Spleen (tissue), 11 donors: ENCODE data around the gene BOK. TPM values are rescaled to one million over a fixed set of nuclear protein-coding genes. Genes with fewer than 3 reads are reported as not detected.

ENCODE experiments used
- DNase-seq: peaks from one replicate; pipeline ENCODE4 v3.0.0-alpha.2; 2020
- H3K27ac ChIP-seq, 8 donors: fragments of 200-600 bp; sonication (generic) in 7 of 8; 1 replicate in 4 of 8; 2 replicates in 4 of 8; pipeline versions ENCODE4 v1.5.0 to v1.8.0; 2016 to 2021; ENCODE audit warnings: inconsistent platforms in 4 of 8, mild to moderate bottlenecking in 4 of 8, moderate library complexity in 1 of 8
- H3K27me3 ChIP-seq, 7 donors: fragments of 200-600 bp; sonication (generic) in 6 of 7; replicated peaks in 1 of 7; 1 replicate in 4 of 7; 2 replicates in 3 of 7; pipeline versions ENCODE4 v1.5.0 to v1.8.0; 2016 to 2021; ENCODE audit warnings: inconsistent platforms in 3 of 7, mild to moderate bottlenecking in 1 of 7
- H3K36me3 ChIP-seq, 6 donors: fragments of 200-600 bp; sonication (generic) in 5 of 6; 1 replicate in 4 of 6; 2 replicates in 2 of 6; pipeline versions ENCODE4 v1.5.0 to v1.8.0; 2016 to 2021; ENCODE audit warnings: inconsistent platforms in 2 of 6
- H3K4me1 ChIP-seq, 6 donors: fragments of 200-600 bp; sonication (generic) in 5 of 6; 1 replicate in 3 of 6; 2 replicates in 3 of 6; pipeline versions ENCODE4 v1.5.0 to v1.8.0; 2016 to 2021; ENCODE audit warnings: inconsistent platforms in 3 of 6
- H3K4me3 ChIP-seq, 8 donors: fragments of 200-600 bp; sonication (generic) in 7 of 8; 1 replicate in 4 of 8; 2 replicates in 4 of 8; pipeline versions ENCODE4 v1.5.0 to v1.8.0; 2016 to 2021; ENCODE audit warnings: inconsistent platforms in 4 of 8, mild to moderate bottlenecking in 4 of 8, moderate library complexity in 2 of 8
- H3K9me3 ChIP-seq, 8 donors: fragments of 200-600 bp; sonication (generic) in 7 of 8; 1 replicate in 4 of 8; 2 replicates in 4 of 8; pipeline versions ENCODE4 v1.5.0 to v1.8.0; 2016 to 2021; ENCODE audit warnings: inconsistent platforms in 4 of 8
- POLR2A ChIP-seq, 3 donors: fragments of 450-650 bp; IDR thresholded peaks; one replicate each; pipeline ENCODE4 v1.5.1; 2017; ENCODE audit warnings: antibody characterized with exemption in 3 of 3, mild to moderate bottlenecking in 1 of 3
- POLR2AphosphoS5 ChIP-seq, 3 donors: sonication (generic); formaldehyde crosslinking; IDR thresholded peaks; one replicate each; pipeline ENCODE4 v1.5.1; 2017; ENCODE audit warnings: antibody characterized with exemption in 3 of 3
- WGBS, 5 donors: extraction: QIAGEN DNeasy Blood & Tissue Kit in 3 of 5; methylation state at CpG; one replicate each; pipeline versions ENCODE4 v1.1.5 to v1.1.7; 2013 to 2018; 5-methylcytosine and 5-hydroxymethylcytosine counted together
- intact Hi-C: fragments of 100-400 bp; cut with DNase I; formaldehyde crosslinking; loops from one replicate; pipeline ENCODE4 v1.15.0; 2023; ENCODE audit warnings: low total_unique reads
- polyA plus RNA-seq, 3 donors: library from polyadenylated mRNA; stranded (reverse); fragments of 200-250 nt; gene quantifications; one replicate each; pipeline ENCODE4 v1.2.1, GENCODE V29; 2013
- total RNA-seq, 7 donors: library from RNA; depleted of rRNA in 3 of 7; stranded (reverse); fragments of >200 nt in 3 of 7; fragmentation: NEBNext Ultra II Directional in 4 of 7; extraction: Animal tissue kit (Norgen Biotek cat#: 25700) in 4 of 7; gene quantifications; one replicate each; pipeline versions ENCODE4 v1.1.0 to v1.2.1, GENCODE V29; 2016 to 2021
- TF ChIP-seq, protein P1 (sequence below), 11 experiments: fragments of 200-600 bp in 7 of 11; fragments of 450-650 bp in 4 of 11; sonication (generic) in 4 of 11; IDR thresholded peaks in 8 of 11; conservative IDR thresholded peaks in 3 of 11; 1 replicate in 7 of 11; 2 replicates in 4 of 11; pipeline versions ENCODE4 v1.4.0 to v1.8.0; 2016 to 2021; ENCODE audit warnings: antibody characterized with exemption in 11 of 11, inconsistent platforms in 4 of 11, mild to moderate bottlenecking in 1 of 11
- donor health status: healthy with polysubstance abuse.
- donor health status: DM: no; HTN: no; CAD: no; lungs with moderate emphysema.
- donor health status: DM: no; HTN: no; CAD: no.
- donor health status: Bipolar disorder and iron deficiency.
- donor health status: healthy.
- donor health status: DM: no; HTN: no; CAD: no.
- donor health status: DM: yes; HTN: yes; CAD: no.

Gene BOK
- total and polyA plus RNA-seq, 10 donors: 3.0 to 19.4 (median 7.5) TPM

DNA sequence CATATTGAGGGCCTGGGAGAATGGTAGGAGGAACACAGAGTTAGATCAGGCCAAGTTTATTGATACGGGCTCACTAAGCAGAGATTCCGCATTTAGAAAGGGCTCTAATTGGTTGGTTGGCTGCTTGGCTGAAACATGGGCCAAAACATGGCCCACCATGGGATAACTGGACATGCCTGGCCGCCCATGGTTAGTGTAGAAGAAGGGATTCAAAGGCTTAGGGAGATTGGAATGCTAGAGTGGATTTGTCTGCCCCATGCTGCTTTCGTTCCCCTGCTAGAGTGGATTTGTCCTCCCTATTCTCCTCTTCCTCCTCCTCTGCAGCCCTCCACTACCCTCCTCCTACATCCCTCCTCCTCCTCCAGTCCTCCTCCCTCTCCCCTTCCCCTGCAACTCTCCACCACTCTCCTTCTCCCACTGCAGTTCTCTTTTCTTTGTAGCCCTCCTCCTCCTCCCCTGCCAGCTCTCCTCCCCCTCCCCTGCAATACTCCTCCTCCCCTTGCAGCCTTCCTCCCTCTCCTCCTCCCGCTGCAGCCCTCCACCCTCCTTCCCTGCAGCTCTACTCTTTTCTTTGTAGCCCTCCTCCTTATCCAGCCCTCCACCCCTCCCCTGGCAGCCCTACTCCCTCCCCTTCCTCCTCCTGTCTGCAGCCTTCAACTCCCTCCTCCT, 17.2 kb downstream of the BOK start:
- H3K27me3 ChIP-seq: no peaks in the 10 kb centered on the region
- peaks cover 0 to 51% (median 5%) of the 10 kb centered on the region in 6 donors for H3K36me3 ChIP-seq
- H3K4me1 ChIP-seq: no peaks in the 10 kb centered on the region
- no peaks in the 10 kb centered on the region for H3K9me3 ChIP-seq
- peak; percentile 41 for DNase-seq
- WGBS, 5 donors: 78 to 91% (median 90%) methylated on average over 5 of the region's 5 CpGs
- intact Hi-C loops: no loop called here
- TF ChIP-seq, protein P1, sequence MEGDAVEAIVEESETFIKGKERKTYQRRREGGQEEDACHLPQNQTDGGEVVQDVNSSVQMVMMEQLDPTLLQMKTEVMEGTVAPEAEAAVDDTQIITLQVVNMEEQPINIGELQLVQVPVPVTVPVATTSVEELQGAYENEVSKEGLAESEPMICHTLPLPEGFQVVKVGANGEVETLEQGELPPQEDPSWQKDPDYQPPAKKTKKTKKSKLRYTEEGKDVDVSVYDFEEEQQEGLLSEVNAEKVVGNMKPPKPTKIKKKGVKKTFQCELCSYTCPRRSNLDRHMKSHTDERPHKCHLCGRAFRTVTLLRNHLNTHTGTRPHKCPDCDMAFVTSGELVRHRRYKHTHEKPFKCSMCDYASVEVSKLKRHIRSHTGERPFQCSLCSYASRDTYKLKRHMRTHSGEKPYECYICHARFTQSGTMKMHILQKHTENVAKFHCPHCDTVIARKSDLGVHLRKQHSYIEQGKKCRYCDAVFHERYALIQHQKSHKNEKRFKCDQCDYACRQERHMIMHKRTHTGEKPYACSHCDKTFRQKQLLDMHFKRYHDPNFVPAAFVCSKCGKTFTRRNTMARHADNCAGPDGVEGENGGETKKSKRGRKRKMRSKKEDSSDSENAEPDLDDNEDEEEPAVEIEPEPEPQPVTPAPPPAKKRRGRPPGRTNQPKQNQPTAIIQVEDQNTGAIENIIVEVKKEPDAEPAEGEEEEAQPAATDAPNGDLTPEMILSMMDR (IDR thresholded peaks at IDR 0.05 in 8 of 11, conservative IDR thresholded peaks at IDR 0.05 in 3 of 11): no peak
- TF ChIP-seq POLR2A (IDR thresholded peaks at IDR 0.05): no peak
- no peak for TF ChIP-seq POLR2AphosphoS5 (IDR thresholded peaks at IDR 0.05)
- H3K4me3 ChIP-seq: no peak overlapping the region
- H3K27ac ChIP-seq: no peak overlapping the region

DNA sequence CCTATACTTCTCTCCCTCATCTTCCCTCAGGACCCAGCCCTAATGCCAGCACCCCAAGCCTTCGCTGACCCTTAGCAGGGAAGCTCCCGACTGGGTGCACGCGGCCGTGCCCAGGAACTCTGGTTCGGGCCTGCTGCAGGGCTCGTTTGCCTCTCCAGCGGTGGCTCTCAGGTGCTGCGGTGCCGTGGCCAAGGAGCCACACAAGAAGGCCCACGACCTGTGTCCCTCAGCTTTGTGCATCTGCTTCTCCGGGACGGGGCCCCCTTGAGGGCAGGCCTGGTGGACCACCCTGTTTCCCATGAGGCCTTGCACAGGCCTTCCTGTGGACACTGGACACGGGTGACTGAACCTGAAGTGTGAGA, 17.7 kb downstream of the BOK start:
- WGBS, 5 donors: 88 to 94% (median 93%) methylated on average over 14 of the region's 14 CpGs
- TF ChIP-seq POLR2AphosphoS5 (IDR thresholded peaks at IDR 0.05): peak in 1 of 3 donors; percentile 24
- no peak for TF ChIP-seq POLR2A (IDR thresholded peaks at IDR 0.05)
- TF ChIP-seq, protein P1 (IDR thresholded peaks at IDR 0.05 in 8 of 11, conservative IDR thresholded peaks at IDR 0.05 in 3 of 11): no peak
- intact Hi-C loops: no loop called here

DNA sequence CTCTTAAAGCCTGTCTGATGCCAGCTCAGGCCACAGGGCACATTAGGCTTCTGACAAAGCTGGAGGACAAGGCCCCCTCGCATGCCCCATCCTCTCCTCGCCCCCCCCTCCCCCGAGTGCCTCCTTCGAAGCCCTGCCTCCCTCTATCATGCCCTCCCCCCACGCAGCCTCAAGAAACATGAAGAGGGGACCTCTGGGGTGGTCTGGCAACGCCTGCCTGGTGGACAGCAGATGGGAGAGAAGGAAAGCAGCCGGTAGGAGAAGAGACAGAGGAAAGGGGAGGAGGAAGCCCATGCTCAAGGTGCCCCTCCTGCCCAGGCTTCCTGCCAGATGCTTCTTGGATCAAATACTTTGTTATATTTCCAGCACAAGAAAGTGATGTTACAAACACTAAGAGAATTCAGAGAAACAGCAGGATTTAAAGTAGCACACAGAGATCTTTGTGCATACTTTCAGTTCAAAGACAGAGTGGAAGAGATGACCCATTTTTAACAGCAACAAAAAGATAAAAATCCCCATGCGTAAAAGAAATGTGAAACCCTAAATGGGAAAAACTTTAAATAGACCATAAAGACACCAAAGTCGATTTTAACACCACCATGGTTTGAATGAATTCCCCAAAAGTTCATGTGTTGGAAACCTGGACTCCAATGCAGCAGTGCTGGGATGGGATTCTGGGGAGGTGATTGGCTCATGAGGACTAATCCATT, 19.0 kb downstream of the BOK start:
- TF ChIP-seq POLR2A (IDR thresholded peaks at IDR 0.05) (no peak), POLR2AphosphoS5 (IDR thresholded peaks at IDR 0.05) (no peak)
- TF ChIP-seq, protein P1 (IDR thresholded peaks at IDR 0.05 in 8 of 11, conservative IDR thresholded peaks at IDR 0.05 in 3 of 11): no peak
- DNase-seq: peak; percentile 22
- Histone ChIP-seq H3K27ac (no peak overlapping the region), H3K4me1 (no peaks in the 10 kb centered on the region), H3K4me3 (no peak overlapping the region), H3K9me3 (no peaks in the 10 kb centered on the region), H3K36me3 (peaks cover 0 to 52% (median 13%) of the 10 kb centered on the region in 6 donors), H3K27me3 (no peaks in the 10 kb centered on the region)
- intact Hi-C loops: no loop called here
- WGBS, 5 donors: 65 to 74% (median 67%) methylated on average over 9 of the region's 9 CpGs

More for the DNA sequence above, 17.7 kb downstream of the BOK start:
- Histone ChIP-seq H3K4me3 (no peak overlapping the region), H3K4me1 (no peaks in the 10 kb centered on the region), H3K9me3 (no peaks in the 10 kb centered on the region), H3K27ac (no peak overlapping the region), H3K27me3 (no peaks in the 10 kb centered on the region), H3K36me3 (peaks cover 0 to 54% (median 5%) of the 10 kb centered on the region in 6 donors)
- DNase-seq: peak; percentile 65

DNA sequence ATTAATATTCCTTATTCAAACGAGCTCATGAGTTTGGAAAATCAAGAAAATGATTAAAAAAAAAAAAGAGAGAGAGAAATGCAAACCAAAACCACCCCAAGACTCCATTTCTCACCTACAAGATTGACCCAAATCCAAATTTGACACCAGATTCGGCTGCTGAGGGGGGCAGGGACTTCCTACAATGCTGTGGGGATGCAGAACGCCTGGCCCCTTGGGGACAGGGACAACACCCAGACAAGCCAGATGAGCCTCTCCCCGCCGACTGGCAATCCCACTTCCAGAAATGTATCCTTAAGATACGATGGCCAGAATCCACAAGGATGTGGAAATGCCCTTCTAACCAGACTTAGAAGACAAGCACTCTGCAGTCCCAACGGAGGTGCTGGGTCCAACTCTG, 20.7 kb downstream of the BOK start:
- DNase-seq: peak; percentile 16
- Histone ChIP-seq H3K36me3 (peaks cover 6 to 54% (median 30%) of the 10 kb centered on the region in 6 donors), H3K4me3 (no peak overlapping the region), H3K4me1 (no peaks in the 10 kb centered on the region), H3K27ac (no peak overlapping the region), H3K9me3 (peaks cover 0 to 1% (median 0%) of the 10 kb centered on the region in 8 donors), H3K27me3 (no peaks in the 10 kb centered on the region)
- 84 to 95% (median 89%) methylated on average over 7 of the region's 7 CpGs for WGBS, 5 donors
- TF ChIP-seq POLR2AphosphoS5 (IDR thresholded peaks at IDR 0.05) (no peak), POLR2A (IDR thresholded peaks at IDR 0.05) (no peak)
- TF ChIP-seq, protein P1 (IDR thresholded peaks at IDR 0.05 in 8 of 11, conservative IDR thresholded peaks at IDR 0.05 in 3 of 11): no peak
- intact Hi-C loops: no loop called here
